ENCODE data around the gene ETS2.

DNA sequence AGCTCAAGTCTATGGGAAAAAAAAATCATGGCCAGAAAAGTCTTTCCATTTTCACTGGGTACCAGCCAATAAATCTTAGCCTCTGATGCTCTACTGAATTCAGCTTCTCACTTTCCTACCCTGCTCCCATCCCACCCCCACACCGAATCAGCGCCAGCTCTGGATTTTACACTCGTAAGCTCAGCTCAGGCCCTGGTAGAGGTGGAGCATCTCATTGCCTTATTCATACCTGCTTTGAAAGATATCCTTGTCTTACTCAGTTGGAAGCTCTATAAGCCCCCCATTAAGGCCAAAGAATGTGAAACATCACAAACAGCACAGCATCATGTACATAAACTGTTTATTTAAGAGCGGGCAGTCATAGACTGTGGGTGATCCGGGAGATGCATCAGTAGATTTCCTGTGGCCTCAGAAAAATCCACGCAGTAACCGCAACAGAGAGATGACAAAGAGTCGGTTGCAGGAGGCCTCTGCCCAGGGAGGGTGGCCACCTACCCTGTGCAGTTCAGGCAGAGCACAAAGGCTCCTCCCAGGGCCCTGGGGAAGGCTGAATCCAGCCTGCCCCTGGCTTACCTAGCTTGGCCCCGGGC is 36.4 kb upstream of the ETS2 start:
- TF ChIP-seq, protein P1, sequence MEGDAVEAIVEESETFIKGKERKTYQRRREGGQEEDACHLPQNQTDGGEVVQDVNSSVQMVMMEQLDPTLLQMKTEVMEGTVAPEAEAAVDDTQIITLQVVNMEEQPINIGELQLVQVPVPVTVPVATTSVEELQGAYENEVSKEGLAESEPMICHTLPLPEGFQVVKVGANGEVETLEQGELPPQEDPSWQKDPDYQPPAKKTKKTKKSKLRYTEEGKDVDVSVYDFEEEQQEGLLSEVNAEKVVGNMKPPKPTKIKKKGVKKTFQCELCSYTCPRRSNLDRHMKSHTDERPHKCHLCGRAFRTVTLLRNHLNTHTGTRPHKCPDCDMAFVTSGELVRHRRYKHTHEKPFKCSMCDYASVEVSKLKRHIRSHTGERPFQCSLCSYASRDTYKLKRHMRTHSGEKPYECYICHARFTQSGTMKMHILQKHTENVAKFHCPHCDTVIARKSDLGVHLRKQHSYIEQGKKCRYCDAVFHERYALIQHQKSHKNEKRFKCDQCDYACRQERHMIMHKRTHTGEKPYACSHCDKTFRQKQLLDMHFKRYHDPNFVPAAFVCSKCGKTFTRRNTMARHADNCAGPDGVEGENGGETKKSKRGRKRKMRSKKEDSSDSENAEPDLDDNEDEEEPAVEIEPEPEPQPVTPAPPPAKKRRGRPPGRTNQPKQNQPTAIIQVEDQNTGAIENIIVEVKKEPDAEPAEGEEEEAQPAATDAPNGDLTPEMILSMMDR (IDR thresholded peaks at IDR 0.05) = no peak
- TF ChIP-seq POLR2A (IDR thresholded peaks at IDR 0.05) = no peak

Measured in ovary (tissue), 3 donors.